ENCODE measurements around the gene CLDN16.

Gene CLDN16

DNA sequence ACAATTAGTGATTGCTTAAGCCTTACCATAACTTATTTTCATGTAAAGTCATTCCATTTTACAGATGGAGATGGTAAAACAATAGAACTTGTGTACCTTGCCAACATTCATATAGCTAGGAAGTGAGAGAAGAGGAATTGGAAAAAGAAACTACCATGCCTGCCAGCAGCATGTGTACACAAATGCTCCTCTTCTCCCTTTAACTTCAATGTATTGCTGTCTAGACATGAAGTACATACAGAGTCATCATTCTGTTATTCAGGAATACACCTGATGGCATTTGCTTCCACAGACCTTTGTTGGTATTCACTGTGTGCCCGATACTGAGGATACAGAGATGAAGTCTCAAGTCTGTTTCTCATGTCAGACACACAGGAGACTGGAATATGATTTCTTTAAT is 68.8 kb downstream of the CLDN16 start:
- Histone ChIP-seq H3K27me3 (ENCODE audit: insufficient read depth, low read length) (no peaks in the 10 kb centered on the region), H3K4me1 (ENCODE audit: insufficient read depth, low read length, severe bottlenecking) (no peaks in the 10 kb centered on the region)
- TF ChIP-seq EZH2 (IDR thresholded peaks at IDR 0.05; ENCODE audit: borderline replicate concordance, low read length), result no peak
- TF ChIP-seq CTCF (IDR thresholded peaks at IDR 0.05; ENCODE audit: low read length), result no peak

GRCh38 chr3:190458040-190458439 is 70.1 kb downstream of the CLDN16 start:
- no peaks in the 10 kb centered on the region for H3K4me1 ChIP-seq (ENCODE audit: insufficient read depth, low read length, severe bottlenecking)
- no peak for TF ChIP-seq EZH2 (IDR thresholded peaks at IDR 0.05; ENCODE audit: borderline replicate concordance, low read length)
- TF ChIP-seq CTCF (IDR thresholded peaks at IDR 0.05; ENCODE audit: low read length), result no peak
- no peak overlapping the region for H3K4me2 ChIP-seq (ENCODE audit: low read length)

More for the DNA sequence above, 68.8 kb downstream of the CLDN16 start:
- Histone ChIP-seq H3K9me3 (ENCODE audit: low read length) (no peaks in the 10 kb centered on the region), H3K9ac (ENCODE audit: low read length) (no peak overlapping the region), H3K4me3 (ENCODE audit: low read depth, low read length, poor library complexity, severe bottlenecking) (no peak overlapping the region), H3F3A (ENCODE audit: insufficient read depth, low read length) (no peaks in the 10 kb centered on the region), H3K4me2 (ENCODE audit: low read length) (no peak overlapping the region), H3K27ac (ENCODE audit: low read depth, low read length, poor library complexity, severe bottlenecking) (no peak overlapping the region), H3K36me3 (ENCODE audit: insufficient read depth, low read length) (no peaks in the 10 kb centered on the region), H3K9me2 (ENCODE audit: low read depth, low read length) (no peaks in the 10 kb centered on the region), H2AFZ (ENCODE audit: low read length) (no peak overlapping the region), H3K79me2 (ENCODE audit: insufficient read depth, low read length) (no peaks in the 10 kb centered on the region), H4K20me1 (ENCODE audit: insufficient read depth, low read length) (no peaks in the 10 kb centered on the region)

More at GRCh38 chr3:190458040-190458439, 70.1 kb downstream of the CLDN16 start:
- H3K79me2 ChIP-seq (ENCODE audit: insufficient read depth, low read length), result no peaks in the 10 kb centered on the region
- no peak overlapping the region for H3K27ac ChIP-seq (ENCODE audit: low read depth, low read length, poor library complexity, severe bottlenecking)
- H2AFZ ChIP-seq (ENCODE audit: low read length), result no peak overlapping the region
- no peaks in the 10 kb centered on the region for H3K27me3 ChIP-seq (ENCODE audit: insufficient read depth, low read length)
- no peak overlapping the region for H3K9ac ChIP-seq (ENCODE audit: low read length)
- no peaks in the 10 kb centered on the region for H3K9me2 ChIP-seq (ENCODE audit: low read depth, low read length)
- H3F3A ChIP-seq (ENCODE audit: insufficient read depth, low read length), result no peaks in the 10 kb centered on the region
- H3K9me3 ChIP-seq (ENCODE audit: low read length), result no peaks in the 10 kb centered on the region
- H4K20me1 ChIP-seq (ENCODE audit: insufficient read depth, low read length), result no peaks in the 10 kb centered on the region
- no peaks in the 10 kb centered on the region for H3K36me3 ChIP-seq (ENCODE audit: insufficient read depth, low read length)
- no peak overlapping the region for H3K4me3 ChIP-seq (ENCODE audit: low read depth, low read length, poor library complexity, severe bottlenecking)
